Hematopoietic multipotent progenitor cell treated with erythropoietin and hydrocortisone succinate and interleukin-3 and kit ligand, for 15 days (in vitro differentiated cells): ENCODE results near the gene RPS6KB2.

Experiments
- DNase-seq: peaks from one replicate; pipeline ENCODE4 v3.0.0-alpha.2; 2015; ENCODE audit warnings: low spot score

RPS6KB2 gene

DNA sequence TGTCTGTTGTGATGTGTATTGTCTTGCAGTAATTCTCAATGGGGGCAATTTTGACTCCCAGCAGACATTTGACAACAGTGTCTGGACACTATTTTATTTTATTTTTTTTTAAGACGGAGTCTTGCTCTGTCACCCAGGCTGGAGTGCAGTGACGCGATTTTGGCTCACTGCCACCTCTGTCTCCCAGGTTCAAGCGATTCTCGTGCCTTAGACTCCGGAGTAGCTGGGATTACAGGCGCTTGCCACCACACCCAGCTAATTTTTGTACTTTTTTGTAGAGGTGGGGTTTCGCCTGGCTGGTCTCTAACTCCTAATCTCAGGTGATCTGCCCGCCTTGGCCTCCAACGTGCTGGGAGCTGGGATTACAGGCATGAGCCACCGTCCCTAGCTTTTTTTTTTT is 1.4 kb downstream of the RPS6KB2 start:
- DNase-seq, result no peak

DNA sequence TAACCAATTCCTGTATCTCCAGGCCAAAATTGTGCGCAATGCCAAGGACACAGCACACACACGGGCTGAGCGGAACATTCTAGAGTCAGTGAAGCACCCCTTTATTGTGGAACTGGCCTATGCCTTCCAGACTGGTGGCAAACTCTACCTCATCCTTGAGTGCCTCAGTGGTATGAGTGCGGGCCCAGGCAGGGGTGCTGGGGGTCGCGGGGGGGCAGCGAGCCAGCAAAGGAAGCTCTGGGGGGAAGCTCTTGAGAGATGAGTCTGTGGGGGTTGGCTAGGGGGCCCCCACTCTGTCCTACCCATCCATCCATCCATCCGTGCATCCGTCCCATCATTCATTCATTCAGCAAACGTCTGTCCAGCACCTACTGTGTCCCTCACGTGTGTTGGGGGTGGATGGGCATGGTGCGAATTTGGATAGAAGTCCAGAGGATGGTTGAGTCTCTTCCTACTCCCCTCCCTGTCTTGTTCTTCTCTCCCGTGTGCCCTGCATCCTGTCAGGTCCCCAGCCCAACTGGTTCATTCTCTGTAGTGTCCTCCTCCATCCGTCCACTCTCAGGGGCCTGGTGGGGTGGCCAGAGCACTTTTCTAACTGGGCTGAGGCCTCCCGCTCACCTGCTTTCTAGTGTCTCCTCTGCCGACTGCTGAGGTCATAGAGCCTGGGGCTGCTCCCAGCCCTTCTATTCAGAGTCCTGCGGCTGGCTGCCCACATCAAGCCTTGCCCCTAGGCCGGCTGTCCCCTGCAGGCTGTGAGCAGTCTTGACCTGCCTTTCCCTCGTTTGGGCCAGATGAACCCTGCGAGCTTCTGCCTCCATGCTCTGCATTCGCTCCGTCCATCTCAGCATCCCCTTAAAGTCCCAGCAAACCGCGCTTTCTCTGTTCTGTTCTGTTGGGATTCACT is 3.3 kb downstream of the RPS6KB2 start:
- DNase-seq, result no peak

DNA sequence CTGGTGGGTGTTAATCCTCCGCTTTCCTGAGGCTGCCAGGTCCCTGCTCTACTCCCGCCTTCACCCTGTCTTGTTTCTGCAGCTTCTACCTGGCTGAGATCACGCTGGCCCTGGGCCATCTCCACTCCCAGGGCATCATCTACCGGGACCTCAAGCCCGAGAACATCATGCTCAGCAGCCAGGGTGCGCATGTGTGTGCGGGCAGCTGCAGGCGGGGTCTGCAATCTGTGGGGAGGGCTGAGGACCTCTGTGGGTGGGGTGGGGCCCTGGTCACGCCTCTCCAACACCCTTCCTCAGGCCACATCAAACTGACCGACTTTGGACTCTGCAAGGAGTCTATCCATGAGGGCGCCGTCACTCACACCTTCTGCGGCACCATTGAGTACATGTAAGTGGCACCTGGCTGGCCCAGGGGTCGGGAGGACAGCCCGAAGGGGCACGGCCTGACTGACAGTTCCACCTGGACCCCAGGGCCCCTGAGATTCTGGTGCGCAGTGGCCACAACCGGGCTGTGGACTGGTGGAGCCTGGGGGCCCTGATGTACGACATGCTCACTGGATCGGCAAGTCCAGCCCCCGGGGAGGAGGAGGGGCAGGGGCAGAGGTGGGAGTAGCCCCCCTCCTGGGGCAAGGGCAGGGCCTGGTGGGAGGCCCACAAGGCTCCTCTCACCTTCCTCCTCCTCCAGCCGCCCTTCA is 4.5 kb downstream of the RPS6KB2 start:
- DNase-seq, result no peak

DNA sequence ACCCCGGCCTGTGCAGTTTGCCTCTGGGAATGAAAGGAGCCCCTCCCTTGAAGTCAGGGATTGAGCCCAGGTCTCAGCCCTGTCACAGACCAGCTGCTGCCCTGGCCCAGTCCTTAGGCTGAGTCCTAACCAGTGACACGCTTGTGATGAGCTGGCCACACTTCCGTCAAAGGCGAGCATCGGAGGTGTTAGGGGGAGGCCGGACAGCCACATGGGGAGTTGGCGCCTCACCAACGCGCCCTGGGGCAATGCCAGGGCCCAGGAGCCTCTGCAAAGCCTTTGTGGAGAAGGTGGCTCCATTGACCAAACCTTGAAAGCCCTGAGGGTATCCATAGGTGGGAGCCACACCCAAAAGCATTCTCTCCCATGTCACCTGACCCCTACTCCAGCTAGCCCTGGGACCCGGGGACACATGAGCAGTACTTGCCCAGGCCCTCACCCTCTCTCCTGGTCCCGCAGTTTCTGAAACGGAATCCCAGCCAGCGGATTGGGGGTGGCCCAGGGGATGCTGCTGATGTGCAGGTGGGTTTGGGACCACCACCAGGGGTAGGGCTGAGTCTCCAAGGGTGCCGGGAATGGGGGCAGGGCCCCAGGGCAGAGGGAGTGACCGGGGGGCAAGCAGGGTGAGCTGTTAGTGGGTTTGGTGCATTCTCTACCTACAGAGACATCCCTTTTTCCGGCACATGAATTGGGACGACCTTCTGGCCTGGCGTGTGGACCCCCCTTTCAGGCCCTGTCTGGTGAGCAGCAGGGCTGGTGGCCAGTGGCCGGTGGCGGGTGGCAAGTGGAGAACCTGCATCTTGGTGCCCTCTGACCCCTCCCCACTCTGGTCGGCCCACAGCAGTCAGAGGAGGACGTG is 5.5 kb downstream of the RPS6KB2 start:
- no peak for DNase-seq

DNA sequence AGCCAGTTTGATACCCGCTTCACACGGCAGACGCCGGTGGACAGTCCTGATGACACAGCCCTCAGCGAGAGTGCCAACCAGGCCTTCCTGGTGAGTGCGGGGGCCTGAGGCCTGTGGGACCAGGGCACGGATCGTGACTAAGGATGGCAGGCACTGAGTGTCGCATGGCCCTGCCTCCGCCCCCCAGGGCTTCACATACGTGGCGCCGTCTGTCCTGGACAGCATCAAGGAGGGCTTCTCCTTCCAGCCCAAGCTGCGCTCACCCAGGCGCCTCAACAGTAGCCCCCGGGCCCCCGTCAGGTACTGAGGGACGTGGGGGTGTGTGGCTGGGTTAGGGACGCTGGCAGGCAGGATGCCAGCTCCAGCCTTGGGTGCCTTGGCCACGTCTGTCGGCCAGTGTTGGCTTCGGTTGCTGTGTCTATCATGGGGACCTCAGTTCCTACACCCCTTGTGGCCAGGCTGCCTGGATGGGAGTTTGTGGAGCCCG is 6.1 kb downstream of the RPS6KB2 start:
- DNase-seq, result no peak

DNA sequence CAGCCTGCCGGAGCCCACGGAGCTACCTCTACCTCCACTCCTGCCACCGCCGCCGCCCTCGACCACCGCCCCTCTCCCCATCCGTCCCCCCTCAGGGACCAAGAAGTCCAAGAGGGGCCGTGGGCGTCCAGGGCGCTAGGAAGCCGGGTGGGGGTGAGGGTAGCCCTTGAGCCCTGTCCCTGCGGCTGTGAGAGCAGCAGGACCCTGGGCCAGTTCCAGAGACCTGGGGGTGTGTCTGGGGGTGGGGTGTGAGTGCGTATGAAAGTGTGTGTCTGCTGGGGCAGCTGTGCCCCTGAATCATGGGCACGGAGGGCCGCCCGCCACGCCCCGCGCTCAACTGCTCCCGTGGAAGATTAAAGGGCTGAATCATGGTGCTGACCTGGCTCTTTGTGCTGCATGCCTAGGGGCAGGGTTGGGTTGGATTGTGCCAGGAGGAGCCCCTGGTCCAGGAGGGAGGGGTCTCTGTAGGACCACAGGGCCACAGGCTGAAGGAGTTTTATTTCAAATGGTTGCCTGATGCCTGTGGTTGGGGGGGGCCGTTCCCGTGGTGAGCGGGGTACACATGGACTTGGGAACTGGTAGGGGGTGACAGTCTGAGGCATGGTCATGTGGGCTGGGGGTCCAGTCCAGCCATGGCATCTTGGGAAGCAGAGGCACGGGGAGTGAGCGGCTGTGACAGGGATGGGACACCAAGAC is 6.9 kb downstream of the RPS6KB2 start:
- DNase-seq, result no peak

DNA sequence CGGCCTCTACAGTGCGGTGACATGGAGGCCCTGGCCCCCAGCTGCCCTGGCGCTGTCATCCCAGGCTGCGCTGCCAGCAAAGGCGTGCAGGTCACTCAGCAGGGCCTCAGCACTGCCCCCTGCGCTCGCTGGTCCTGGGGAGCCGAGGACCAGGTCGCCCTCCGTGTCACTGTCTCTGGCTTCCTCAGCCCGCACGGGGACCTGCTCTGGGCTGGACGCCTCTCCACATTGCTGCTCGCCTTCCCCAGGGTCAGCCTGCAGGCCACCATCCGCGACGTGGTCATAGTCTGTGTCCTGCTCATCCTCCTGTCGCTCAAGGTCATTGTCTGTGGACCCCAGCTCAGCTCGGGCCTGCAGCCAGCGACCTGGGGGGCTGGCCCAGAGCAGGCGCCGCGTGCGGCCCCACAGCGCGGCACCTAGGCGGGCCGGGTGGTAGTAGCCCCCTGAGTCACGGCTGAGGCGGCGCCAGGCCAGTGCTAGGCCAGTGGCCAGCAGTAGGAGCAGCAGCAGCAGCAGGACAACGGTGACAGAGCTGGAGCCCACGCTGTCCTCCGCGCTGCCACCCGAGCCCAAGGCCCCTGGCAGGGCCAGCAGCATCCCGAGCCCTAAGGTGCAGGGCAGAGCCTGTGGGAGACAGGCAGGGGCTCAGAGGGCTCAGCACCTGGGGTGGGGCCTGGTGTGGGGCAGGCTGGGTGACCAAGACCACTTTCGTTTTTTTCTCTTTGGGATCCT is 7.6 kb downstream of the RPS6KB2 start:
- DNase-seq, result no peak

DNA sequence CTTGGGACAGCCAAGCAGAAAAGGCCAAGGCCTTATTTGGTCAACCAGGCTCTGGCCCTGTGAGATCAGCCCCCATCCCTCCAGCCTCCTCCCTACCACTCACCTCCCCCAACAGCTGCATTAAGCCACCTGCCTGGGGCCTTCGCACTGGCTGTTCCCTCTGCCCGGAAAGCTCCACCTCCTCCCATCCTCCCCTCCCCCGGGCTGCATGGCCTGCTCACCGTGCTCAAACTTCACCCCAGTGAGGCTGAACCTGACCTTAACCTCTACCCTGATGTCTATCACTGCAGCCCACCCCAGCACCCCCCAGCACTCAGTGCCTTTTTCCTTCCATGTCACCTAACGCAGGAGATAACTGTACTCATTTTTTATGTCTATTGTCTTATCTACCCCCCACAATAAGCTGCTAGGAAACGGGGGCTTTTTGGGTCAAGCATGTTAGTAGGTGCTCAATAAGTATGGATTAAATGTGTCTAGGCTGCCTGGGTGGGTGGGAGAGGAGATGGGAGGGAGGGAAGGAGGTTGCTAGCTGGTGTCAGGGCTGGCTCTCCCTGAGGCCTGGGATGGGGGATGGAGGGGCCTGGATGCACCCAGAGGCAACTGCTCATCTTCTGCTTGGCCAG is 8.3 kb downstream of the RPS6KB2 start:
- no peak for DNase-seq

DNA sequence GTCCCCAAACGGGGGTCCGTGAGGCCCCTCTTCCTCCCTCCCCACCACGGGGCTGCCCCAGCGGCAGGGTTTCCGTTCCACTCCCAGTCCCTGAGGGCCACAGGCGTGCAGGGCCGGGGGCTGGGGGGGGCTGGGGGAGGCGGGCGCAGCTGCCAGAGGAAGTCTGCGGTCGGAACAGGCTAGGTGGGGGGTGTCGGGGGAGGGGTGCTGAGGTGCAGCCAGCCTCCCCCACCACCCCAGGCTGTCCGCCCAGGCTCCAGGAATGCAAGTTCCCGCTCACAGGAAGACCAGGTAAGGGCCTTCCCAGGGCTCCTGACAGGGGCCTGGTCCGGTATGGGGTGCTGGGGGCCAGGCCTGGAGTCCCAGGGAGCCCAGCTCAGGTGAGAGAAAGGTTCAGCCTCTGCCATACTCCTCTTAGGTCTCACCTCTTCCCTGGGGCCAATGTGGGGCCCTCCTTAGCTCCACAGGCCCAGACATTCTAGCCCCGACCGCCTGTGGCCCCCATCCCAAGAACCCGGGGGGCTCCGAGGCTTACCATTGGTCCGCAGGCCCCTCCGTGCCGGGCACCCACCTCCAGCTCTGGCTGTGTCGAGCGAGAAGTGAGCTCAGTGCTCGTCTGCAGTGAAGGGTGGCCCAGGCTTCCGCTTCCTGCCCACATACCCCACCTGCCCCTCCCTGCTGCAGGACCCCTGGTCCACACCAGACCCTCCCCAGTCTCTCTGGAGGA is 9.0 kb downstream of the RPS6KB2 start, which contains the start of gene PTPRCAP:
Gene PTPRCAP (minus strand): TSS at position 601 of the 727 bp plus-strand sequence. CDS start 63 bp downstream, at position 538.
- no peak for DNase-seq

DNA sequence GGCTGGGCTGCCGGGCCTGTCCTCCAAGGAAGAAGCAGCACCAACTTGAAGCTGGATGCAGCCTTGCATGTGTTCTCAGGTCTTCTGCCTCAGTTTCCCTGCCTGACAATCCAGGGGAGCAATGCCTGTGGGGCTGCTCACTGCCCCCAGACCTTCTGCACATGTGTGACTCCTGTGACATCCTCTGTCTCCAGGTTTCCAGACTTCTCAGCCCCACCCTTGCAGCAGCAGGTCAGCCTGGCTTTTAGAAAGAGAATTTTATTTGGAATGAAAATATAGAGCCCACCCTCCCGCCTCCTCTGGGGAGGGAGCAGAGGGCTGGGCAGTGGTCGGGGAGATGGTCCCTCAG is 9.5 kb downstream of the RPS6KB2 start:
- no peak for DNase-seq

DNA sequence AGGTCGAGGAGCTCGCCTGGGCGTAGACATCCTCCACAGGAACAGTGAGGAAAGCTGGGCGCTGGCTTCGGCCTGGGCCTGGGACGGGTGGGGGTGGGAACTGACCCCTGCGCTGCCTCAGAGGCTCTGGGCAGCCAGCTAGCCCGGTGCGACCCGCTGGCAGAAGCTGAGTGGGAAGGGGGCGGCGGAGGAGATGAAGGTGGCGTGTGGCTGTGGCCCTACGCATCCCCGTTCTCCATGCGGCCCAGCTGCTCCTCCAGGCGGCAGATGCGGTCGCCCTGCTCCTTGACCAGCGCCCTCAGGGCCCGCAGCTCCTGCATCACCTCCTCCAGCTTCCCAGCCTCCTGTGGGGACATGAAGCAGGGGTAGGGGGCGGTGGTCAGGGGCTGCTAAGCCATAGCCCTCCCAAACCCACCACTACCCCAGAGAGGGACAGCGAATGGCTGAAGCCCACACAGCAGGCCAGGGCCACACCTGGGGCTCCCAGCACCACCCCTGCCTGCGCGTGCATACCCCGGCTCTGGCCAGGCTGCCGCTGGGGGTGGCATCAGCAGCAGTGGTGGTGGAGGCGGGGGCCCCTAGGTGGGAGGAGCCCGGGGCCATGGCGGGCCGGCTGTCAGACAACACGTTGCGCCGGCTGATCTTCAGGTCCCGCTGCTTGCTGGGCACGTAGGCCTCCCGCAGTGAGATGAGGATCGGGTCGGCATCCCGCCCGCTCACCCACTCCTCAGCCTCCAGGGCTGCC is 10.0 kb downstream of the RPS6KB2 start:
- DNase-seq, result no peak

DNA sequence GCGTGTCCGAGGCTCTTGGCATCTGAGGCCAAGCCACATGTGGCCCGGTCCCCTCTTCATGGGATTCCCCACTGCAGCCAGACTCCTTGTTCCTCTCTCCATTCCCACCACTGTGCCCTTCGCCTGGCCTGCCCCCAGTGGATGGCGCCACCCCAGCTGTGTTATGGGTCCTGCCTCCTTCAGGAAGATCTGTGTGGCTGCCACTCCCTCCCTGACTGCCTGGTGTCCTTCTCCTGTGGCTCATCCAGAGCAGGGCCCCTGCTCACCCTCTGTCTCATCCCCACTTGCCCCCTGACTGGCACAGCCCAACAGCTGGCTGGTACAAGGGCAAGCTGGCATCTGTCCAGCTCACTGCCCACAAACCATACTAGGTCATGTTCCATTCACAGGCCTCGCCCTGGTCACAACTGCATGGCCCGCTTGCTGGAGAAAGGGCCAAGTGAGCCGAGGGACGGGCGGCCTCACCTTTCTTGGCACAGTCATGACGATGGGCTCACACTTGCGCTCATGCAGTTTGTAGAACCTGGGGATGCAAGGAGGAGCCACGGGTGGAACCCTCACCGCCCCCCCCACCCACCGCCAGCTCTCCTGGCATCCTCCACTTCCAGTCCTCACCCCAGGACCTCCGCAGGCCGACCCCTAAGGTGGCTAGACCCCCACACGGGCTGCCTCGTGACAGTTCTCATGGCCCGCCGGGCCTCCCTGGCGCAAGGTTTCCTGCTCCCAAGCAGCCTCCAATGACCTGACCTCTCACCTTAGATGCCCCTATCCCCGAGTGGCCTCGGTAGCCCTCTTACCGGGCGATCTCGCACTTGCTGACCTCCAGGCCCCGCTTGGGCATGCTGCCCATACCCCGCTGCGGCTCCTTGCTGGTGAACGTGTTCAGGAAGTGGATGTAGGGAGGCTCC is 11.3 kb downstream of the RPS6KB2 start:
- DNase-seq, result no peak

DNA sequence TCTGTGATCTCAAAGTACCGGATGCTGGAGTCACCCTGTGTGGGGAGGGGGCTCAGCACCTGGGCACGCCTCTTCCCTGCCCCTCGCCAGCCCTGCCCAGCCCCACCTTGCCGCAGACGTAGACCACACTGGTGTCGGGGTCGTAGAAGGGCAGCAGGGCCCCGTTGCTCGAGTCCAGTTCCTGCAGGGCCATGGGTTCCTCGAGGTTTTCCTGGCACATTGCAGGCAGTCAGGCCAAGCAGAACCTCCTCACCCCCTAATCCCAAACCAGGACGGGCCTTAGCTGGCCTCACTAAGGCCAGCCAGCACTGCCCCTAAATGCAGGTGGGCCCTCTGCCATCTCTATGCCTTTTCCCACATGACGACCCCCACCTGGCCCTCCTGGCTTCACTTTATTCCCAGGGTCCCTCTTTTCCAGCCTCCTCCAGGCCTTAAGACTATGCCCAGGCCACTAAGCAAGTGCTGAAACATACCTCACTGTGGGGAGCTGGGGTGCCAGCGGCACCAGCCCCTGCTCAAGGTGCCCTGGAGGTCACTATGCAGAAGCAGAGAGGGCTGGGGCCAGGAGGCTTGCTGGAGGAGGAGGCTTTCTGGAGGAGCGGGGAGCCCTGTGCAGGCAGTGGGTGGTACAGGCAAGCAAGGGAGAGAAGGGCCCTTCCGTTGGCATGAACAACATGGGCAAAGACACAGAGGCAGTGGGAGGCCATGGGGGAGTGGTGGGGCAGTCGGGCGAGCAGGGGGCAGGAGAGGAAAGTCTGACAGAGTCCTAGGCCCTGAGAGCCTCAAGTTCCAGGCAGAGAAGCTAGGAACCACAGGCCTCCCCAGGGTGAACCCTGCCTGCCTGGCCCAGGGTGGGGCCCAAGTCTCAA is 12.2 kb downstream of the RPS6KB2 start:
- no peak for DNase-seq

DNA sequence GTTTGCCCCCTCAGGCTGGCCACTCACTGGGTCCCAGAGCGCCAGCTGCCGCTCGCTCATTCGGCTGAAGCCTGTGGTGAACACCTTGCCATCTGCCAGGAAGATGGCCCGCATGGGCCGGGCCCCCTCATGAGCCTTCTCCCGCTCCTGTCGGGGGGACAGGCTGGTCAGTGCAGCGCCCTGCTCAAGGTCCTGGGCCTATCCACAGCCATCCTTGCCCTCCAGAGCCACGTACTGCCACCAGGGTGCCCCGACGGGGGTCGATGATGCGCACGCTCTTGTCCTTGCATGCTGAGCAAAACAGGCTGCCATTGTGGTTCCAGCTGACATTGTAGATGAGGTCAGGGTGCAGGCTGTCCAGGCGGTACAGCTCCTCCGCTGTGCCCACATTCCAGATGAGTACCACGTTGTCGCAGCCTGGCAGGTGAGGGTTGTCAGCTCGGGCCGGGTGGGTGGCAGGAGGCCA is 12.8 kb downstream of the RPS6KB2 start:
- no peak for DNase-seq

DNA sequence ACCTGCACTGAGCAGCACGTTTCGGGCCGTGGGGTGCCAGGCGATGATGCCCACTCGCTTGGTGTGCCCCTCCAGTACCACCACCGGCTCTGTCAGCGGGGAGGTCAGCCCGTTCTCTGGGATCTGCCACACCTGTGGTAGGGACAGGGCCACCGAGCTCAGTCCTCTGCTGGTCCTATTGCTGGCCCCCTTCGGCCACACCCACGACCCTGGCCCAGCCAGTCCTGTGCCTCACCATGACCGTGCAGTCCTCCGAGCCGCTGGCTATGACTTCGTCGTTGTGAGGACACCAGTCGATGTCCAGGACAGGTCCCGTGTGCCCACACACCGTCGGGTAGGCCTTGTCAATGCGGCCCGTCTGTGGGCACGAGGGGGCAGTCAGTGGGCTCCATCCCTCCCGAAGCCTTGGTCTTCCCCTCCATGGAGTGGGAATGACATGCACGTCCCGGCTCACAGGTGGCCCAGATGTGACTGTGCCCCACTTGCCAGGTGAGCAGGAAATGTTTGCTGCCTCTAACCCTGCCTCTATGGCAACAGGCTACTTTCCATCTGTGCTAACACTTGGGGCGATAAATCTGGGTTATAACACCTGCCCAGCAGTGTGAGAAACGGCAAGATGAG is 13.5 kb downstream of the RPS6KB2 start:
- no peak for DNase-seq
